ENCODE results near the gene PRKCD.
A peak's percentile ranks its signal among the peaks of the same experiment; 100 is the strongest.

PRKCD gene

DNA sequence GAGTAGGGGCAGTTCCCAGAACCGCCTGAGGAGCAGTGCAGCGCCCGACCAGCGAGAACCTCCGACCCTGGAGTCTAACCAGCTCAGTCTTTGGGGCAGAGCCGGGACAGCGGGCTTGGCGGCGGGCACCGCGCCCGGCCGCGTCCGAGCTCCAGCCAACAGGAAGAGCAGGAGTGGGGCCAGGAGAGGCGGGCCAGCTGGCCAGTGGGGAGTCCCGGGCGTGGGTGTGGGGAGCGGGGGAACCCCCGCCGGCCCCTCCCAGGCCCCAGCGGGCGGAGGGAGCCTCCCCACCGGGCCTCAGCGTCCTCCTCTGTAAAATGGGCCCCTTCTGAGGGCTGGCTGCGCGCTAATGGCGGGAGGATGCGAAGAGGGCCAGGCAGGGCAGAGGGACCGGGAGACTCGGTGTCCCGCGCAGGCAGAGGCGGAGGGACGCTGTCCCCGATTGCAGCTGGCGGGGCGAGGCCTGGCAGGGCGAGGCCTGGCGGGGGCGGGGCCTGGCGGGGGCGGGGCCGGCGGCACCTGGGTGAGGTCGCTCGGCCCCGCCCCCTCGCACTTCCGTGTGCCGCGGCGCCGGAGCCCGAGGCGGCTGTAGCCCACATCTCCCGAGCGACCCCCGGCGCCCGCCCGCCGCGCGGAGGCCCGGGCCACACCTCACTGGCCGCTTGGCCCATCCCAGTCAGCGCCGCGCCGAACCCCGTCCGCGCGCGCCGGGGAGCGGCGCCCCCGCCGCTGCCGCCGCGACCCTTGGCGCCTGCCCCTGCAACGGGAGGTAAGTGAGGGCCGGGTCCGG is at the start of gene PRKCD:
Gene PRKCD (plus strand): TSS at position 550 of the 790 bp plus-strand sequence. CDS start 17,214 bp downstream, outside the sequence.
- no peak for TF ChIP-seq OSR1 (CRISPR knock-in tag; IDR thresholded peaks at IDR 0.05)
- TF ChIP-seq ZC3H10 (CRISPR knock-in tag; IDR thresholded peaks at IDR 0.05): no peak
- TF ChIP-seq ZNF565 (CRISPR knock-in tag; conservative IDR thresholded peaks at IDR 0.05; ENCODE audit: low read depth): no peak
- no peak for TF ChIP-seq SNAI2 (CRISPR knock-in tag; IDR thresholded peaks at IDR 0.05)
- no peak for TF ChIP-seq ZFP3 (CRISPR knock-in tag; IDR thresholded peaks at IDR 0.05)
- TF ChIP-seq TOX (CRISPR knock-in tag; IDR thresholded peaks at IDR 0.05; ENCODE audit: borderline replicate concordance): no peak
- no peak for TF ChIP-seq CSDC2 (CRISPR knock-in tag; IDR thresholded peaks at IDR 0.05)
- TF ChIP-seq, protein P1, sequence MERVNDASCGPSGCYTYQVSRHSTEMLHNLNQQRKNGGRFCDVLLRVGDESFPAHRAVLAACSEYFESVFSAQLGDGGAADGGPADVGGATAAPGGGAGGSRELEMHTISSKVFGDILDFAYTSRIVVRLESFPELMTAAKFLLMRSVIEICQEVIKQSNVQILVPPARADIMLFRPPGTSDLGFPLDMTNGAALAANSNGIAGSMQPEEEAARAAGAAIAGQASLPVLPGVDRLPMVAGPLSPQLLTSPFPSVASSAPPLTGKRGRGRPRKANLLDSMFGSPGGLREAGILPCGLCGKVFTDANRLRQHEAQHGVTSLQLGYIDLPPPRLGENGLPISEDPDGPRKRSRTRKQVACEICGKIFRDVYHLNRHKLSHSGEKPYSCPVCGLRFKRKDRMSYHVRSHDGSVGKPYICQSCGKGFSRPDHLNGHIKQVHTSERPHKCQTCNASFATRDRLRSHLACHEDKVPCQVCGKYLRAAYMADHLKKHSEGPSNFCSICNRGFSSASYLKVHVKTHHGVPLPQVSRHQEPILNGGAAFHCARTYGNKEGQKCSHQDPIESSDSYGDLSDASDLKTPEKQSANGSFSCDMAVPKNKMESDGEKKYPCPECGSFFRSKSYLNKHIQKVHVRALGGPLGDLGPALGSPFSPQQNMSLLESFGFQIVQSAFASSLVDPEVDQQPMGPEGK (CRISPR knock-in tag; IDR thresholded peaks at IDR 0.05; ENCODE audit: borderline replicate concordance): peak; percentile 65; the same call in 1 of the 2 replicates
- TF ChIP-seq, protein P2, sequence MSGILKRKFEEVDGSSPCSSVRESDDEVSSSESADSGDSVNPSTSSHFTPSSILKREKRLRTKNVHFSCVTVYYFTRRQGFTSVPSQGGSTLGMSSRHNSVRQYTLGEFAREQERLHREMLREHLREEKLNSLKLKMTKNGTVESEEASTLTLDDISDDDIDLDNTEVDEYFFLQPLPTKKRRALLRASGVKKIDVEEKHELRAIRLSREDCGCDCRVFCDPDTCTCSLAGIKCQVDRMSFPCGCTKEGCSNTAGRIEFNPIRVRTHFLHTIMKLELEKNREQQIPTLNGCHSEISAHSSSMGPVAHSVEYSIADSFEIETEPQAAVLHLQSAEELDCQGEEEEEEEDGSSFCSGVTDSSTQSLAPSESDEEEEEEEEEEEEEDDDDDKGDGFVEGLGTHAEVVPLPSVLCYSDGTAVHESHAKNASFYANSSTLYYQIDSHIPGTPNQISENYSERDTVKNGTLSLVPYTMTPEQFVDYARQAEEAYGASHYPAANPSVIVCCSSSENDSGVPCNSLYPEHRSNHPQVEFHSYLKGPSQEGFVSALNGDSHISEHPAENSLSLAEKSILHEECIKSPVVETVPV (CRISPR knock-in tag; IDR thresholded peaks at IDR 0.05): no peak
- no peak for TF ChIP-seq ZNF8 (CRISPR knock-in tag; IDR thresholded peaks at IDR 0.05)
- TF ChIP-seq ISL1 (CRISPR knock-in tag; IDR thresholded peaks at IDR 0.05): no peak
- TF ChIP-seq ARNTL (CRISPR knock-in tag; IDR thresholded peaks at IDR 0.05; ENCODE audit: borderline replicate concordance, low read depth): no peak
- no peak for TF ChIP-seq PPARA (CRISPR knock-in tag; IDR thresholded peaks at IDR 0.05; ENCODE audit: borderline replicate concordance)
- TF ChIP-seq, protein P3, sequence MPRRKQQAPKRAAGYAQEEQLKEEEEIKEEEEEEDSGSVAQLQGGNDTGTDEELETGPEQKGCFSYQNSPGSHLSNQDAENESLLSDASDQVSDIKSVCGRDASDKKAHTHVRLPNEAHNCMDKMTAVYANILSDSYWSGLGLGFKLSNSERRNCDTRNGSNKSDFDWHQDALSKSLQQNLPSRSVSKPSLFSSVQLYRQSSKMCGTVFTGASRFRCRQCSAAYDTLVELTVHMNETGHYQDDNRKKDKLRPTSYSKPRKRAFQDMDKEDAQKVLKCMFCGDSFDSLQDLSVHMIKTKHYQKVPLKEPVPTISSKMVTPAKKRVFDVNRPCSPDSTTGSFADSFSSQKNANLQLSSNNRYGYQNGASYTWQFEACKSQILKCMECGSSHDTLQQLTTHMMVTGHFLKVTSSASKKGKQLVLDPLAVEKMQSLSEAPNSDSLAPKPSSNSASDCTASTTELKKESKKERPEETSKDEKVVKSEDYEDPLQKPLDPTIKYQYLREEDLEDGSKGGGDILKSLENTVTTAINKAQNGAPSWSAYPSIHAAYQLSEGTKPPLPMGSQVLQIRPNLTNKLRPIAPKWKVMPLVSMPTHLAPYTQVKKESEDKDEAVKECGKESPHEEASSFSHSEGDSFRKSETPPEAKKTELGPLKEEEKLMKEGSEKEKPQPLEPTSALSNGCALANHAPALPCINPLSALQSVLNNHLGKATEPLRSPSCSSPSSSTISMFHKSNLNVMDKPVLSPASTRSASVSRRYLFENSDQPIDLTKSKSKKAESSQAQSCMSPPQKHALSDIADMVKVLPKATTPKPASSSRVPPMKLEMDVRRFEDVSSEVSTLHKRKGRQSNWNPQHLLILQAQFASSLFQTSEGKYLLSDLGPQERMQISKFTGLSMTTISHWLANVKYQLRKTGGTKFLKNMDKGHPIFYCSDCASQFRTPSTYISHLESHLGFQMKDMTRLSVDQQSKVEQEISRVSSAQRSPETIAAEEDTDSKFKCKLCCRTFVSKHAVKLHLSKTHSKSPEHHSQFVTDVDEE (CRISPR knock-in tag; IDR thresholded peaks at IDR 0.05): 0 out of 2 replicates have a peak, but pooled peaks have one; percentile 16
- no peak for TF ChIP-seq ZFP30 (CRISPR knock-in tag; IDR thresholded peaks at IDR 0.05)
- TF ChIP-seq TCF4 (CRISPR knock-in tag; IDR thresholded peaks at IDR 0.05; ENCODE audit: borderline replicate concordance): no peak
- ATAC-seq: peak; percentile 91

DNA sequence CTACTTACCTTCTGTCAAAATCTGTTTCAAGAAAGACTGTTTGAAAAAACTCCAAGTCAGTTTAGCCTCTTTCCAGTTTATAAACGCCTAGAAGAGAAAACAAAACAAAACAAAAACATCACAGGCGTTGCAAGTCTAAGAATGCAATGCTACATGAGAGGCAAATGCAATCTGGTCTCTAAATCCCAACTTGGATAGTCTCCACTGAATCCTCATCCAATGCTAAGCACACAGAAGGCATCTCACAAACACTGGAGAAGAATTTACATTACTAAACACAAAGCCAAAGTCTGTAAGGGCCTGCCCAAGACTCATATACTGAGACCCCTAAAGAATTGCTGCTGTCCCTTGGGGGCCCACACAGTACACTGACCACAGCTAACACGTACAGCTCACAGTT is 49.2 kb upstream of the PRKCD start:
- ATAC-seq: no peak
- TF ChIP-seq ZNF8 (CRISPR knock-in tag; IDR thresholded peaks at IDR 0.05): no peak
- TF ChIP-seq ZFP30 (CRISPR knock-in tag; IDR thresholded peaks at IDR 0.05): no peak
- no peak for TF ChIP-seq ARNTL (CRISPR knock-in tag; IDR thresholded peaks at IDR 0.05; ENCODE audit: borderline replicate concordance, low read depth)
- TF ChIP-seq BACH2 (CRISPR knock-in tag; IDR thresholded peaks at IDR 0.05; ENCODE audit: borderline replicate concordance): no peak
- TF ChIP-seq GLIS3 (CRISPR knock-in tag; IDR thresholded peaks at IDR 0.05): no peak
- TF ChIP-seq SNAI2 (CRISPR knock-in tag; IDR thresholded peaks at IDR 0.05): no peak

DNA sequence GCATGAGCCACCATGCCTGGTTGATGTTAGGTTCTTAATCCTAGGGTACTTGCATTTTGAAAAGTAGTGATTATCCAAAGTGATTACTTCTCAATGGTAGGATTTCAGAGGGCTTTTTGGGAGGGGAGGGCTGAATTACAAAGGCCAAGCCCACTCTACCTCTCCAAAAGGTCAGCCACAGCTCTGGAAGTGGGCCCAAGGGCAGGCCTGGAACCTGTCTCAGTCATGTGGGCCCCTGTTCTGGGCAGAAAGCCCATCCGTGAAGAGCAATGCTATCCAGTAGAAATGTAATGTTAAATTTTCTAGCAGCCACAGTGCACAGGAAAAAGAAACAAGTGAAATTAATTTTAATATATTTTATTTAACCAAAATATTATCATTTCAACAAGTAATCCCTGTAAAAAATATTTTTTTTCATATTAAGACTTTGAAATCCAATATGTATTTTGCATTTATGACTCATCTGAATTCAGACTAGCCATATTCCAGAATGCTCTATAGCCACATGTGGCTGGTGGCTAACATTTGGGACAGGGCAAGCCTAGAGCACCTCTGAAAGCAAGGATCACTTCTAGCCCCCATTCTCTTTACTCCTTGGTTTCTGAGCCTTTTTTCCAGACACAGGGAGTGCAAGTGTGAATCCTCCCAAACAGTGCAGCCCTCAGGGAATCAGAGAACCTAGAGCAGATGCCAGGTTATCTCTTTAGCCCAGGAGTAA is 47.6 kb upstream of the PRKCD start:
- peak; percentile 39 for ATAC-seq
- TF ChIP-seq ISL1 (CRISPR knock-in tag; IDR thresholded peaks at IDR 0.05) (no peak), OSR1 (CRISPR knock-in tag; IDR thresholded peaks at IDR 0.05) (no peak), ZNF70 (CRISPR knock-in tag; IDR thresholded peaks at IDR 0.05) (no peak), BACH2 (CRISPR knock-in tag; IDR thresholded peaks at IDR 0.05; ENCODE audit: borderline replicate concordance) (no peak), ZC3H10 (CRISPR knock-in tag; IDR thresholded peaks at IDR 0.05) (no peak), GLIS3 (CRISPR knock-in tag; IDR thresholded peaks at IDR 0.05) (no peak)
- TF ChIP-seq, protein P4, sequence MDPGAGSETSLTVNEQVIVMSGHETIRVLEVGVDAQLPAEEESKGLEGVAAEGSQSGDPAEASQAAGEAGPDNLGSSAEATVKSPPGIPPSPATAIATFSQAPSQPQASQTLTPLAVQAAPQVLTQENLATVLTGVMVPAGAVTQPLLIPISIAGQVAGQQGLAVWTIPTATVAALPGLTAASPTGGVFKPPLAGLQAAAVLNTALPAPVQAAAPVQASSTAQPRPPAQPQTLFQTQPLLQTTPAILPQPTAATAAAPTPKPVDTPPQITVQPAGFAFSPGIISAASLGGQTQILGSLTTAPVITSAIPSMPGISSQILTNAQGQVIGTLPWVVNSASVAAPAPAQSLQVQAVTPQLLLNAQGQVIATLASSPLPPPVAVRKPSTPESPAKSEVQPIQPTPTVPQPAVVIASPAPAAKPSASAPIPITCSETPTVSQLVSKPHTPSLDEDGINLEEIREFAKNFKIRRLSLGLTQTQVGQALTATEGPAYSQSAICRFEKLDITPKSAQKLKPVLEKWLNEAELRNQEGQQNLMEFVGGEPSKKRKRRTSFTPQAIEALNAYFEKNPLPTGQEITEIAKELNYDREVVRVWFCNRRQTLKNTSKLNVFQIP (CRISPR knock-in tag; IDR thresholded peaks at IDR 0.05; ENCODE audit: borderline replicate concordance, low read depth): no peak
- TF ChIP-seq, protein P2 (CRISPR knock-in tag; IDR thresholded peaks at IDR 0.05): no peak
- TF ChIP-seq, protein P5, sequence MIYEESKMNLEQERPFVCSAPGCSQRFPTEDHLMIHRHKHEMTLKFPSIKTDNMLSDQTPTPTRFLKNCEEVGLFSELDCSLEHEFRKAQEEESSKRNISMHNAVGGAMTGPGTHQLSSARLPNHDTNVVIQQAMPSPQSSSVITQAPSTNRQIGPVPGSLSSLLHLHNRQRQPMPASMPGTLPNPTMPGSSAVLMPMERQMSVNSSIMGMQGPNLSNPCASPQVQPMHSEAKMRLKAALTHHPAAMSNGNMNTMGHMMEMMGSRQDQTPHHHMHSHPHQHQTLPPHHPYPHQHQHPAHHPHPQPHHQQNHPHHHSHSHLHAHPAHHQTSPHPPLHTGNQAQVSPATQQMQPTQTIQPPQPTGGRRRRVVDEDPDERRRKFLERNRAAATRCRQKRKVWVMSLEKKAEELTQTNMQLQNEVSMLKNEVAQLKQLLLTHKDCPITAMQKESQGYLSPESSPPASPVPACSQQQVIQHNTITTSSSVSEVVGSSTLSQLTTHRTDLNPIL (CRISPR knock-in tag; IDR thresholded peaks at IDR 0.05; ENCODE audit: low read depth): no peak
- TF ChIP-seq, protein P3 (CRISPR knock-in tag; IDR thresholded peaks at IDR 0.05): no peak

Data from SK-N-SH treated with all-trans-retinoic acid at 6 μM for 48 hours (cell line).